Uterus (tissue), 4 donors: Measurements from ENCODE around the gene DDAH2. TPM values are rescaled to one million over a fixed set of nuclear protein-coding genes. Genes with fewer than 3 reads are reported as not detected.
A peak's percentile ranks its signal among the peaks of the same experiment; 100 is the strongest.

ENCODE experiments used
- DNase-seq, 2 donors: peaks; one replicate each; pipeline ENCODE4 v3.0.0-alpha.2; 2019 to 2020
- H3K27ac ChIP-seq, 2 donors: fragments of 200-600 bp; sonication (generic); 1 replicate in 1 of 2; 2 replicates in 1 of 2; pipeline ENCODE4 v1.5.1; 2016 to 2018
- H3K27me3 ChIP-seq, 2 donors: fragments of 200-600 bp; sonication (generic); one replicate each; pipeline ENCODE4 v1.5.1; 2018 to 2019; ENCODE audit warnings: control low read depth in 1 of 2
- H3K36me3 ChIP-seq, 2 donors: fragments of 200-600 bp; sonication (generic); one replicate each; pipeline ENCODE4 v1.5.1; 2019; ENCODE audit warnings: control low read depth in 1 of 2
- H3K4me1 ChIP-seq, 2 donors: fragments of 200-600 bp; sonication (generic); one replicate each; pipeline ENCODE4 v1.5.1; 2018 to 2019; ENCODE audit warnings: control low read depth in 1 of 2
- H3K4me3 ChIP-seq, 2 donors: fragments of 200-600 bp; sonication (generic); 1 replicate in 1 of 2; 2 replicates in 1 of 2; pipeline ENCODE4 v1.5.1; 2018 to 2019; ENCODE audit warnings: mild to moderate bottlenecking in 1 of 2
- H3K9me3 ChIP-seq, 2 donors: fragments of 200-600 bp; sonication (generic); one replicate each; pipeline ENCODE4 v1.5.1; 2019; ENCODE audit warnings: control low read depth in 1 of 2
- POLR2A ChIP-seq, 2 donors: fragments of 450-650 bp; IDR thresholded peaks; one replicate each; pipeline ENCODE4 v1.6.1; 2016; ENCODE audit warnings: antibody characterized with exemption in 2 of 2, mild to moderate bottlenecking in 1 of 2, moderate library complexity in 1 of 2
- intact Hi-C: fragments of 100-400 bp; cut with DNase I; formaldehyde crosslinking; loops from one replicate; pipeline ENCODE4 v1.15.1; 2023; ENCODE audit warnings: low total_unique reads
- total RNA-seq, 4 donors: library from RNA; depleted of rRNA in 3 of 4; stranded (reverse); fragments of >200 nt in 3 of 4; gene quantifications; one replicate each; pipeline versions ENCODE4 v1.1.0 to v1.2.4, GENCODE V29; 2014 to 2023
- TF ChIP-seq, protein P1 (sequence below), 4 experiments: fragments of 200-600 bp in 2 of 4; fragments of 450-650 bp in 2 of 4; sonication (generic) in 2 of 4; IDR thresholded peaks; one replicate each; pipeline ENCODE4 v1.5.1; 2016 to 2019; ENCODE audit warnings: antibody characterized with exemption in 4 of 4, mild to moderate bottlenecking in 2 of 4, moderate library complexity in 1 of 4
- donor health status: DM: yes; HTN: yes; CAD: no.

The DDAH2 gene
- total RNA-seq, 4 donors from 2014 or later, result 97.6 to 240 (median 158) TPM

DNA sequence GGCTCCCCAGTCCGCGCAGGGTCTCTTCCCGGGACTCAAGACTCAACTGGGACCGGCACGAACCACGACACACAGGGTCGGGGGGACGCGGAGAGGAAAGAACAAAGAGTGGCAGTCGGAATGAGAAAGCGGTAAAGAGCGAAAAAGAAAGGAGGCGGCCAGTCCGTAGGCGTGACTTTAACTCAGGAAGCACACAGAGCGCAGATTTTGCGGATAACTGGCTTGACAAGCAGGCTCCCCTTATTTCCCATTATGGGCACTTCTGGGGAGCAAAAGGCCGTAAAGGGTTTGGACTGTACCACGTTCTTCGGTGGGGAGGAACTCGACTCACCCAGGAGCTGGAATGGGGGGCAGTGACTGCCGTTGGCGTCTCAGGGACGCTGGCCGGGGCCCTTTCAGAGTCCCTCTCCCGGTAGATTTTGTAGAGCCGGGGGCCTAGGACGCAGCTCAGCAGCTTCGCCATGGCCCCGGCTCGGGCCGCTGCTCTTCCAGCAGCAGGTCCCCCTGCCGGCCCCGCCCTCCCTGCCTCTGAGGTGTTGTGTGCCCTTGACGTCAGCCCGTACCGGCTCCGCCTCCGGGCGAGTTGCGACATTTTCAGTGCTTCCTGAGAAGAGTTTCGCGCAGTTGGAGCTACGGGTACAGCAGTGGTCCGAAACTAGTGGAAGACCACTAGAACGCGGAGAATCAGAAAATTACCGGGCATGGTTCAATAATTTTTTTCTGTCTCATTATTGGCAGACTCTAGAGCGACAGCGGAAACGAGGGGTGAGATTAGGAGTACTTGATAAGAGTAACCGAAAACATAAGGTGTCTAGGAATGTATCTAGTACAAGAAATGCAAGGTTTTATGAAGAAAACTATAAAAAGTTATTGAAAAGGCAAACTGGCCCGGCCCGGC, 26.0 kb downstream of the DDAH2 start, which contains the start of gene ABHD16A:
Gene ABHD16A (minus strand): TSS at position 506 of the 898 bp plus-strand sequence. CDS start 43 bp downstream, at position 463.
- DNase-seq, result peak; percentile 99
- intact Hi-C loops, result loop anchor here (5.0 kb wide), 1 partner anchor 936 kb away; no protein-coding TSS in a partner anchor
- Histone ChIP-seq H3K9me3 (no peaks in the 10 kb centered on the region), H3K4me3 (peak within 1 kb of the TSS; percentile 79 to 82), H3K27ac (peak within 1 kb of the TSS; percentile 96 to 98), H3K36me3 (no peaks in the 10 kb centered on the region), H3K27me3 (no peaks in the 10 kb centered on the region), H3K4me1 (peaks cover 7 to 9% of the 10 kb centered on the region in 2 donors)
- TF ChIP-seq POLR2A (IDR thresholded peaks at IDR 0.05), result peak; percentile 98 to 99
- TF ChIP-seq, protein P1, sequence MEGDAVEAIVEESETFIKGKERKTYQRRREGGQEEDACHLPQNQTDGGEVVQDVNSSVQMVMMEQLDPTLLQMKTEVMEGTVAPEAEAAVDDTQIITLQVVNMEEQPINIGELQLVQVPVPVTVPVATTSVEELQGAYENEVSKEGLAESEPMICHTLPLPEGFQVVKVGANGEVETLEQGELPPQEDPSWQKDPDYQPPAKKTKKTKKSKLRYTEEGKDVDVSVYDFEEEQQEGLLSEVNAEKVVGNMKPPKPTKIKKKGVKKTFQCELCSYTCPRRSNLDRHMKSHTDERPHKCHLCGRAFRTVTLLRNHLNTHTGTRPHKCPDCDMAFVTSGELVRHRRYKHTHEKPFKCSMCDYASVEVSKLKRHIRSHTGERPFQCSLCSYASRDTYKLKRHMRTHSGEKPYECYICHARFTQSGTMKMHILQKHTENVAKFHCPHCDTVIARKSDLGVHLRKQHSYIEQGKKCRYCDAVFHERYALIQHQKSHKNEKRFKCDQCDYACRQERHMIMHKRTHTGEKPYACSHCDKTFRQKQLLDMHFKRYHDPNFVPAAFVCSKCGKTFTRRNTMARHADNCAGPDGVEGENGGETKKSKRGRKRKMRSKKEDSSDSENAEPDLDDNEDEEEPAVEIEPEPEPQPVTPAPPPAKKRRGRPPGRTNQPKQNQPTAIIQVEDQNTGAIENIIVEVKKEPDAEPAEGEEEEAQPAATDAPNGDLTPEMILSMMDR (IDR thresholded peaks at IDR 0.05), result peak; percentile 6 to 24 (median 16)

DNA sequence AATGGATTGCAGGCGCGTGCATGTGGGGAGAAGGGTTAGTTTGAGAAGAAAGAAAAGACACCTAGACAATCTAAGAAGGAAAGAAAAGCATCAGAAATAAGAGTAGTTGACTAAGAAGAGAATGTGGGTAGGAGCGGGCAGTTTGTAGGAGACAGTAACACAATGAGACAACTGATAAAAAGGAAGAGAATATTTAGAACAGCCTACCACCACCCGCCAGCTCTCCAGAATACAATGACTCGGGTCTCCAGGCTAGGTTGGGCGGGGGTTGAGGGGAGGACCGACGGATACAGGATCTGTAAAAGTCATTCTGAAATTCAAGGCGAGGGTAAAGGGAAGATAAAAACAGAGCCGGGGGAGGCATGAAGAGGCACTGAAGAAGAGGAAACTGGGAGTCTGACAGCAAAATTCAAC, 26.7 kb downstream of the DDAH2 start:
- DNase-seq, result no peak
- TF ChIP-seq, protein P1 (IDR thresholded peaks at IDR 0.05), result no peak
- TF ChIP-seq POLR2A (IDR thresholded peaks at IDR 0.05), result no peak

DNA sequence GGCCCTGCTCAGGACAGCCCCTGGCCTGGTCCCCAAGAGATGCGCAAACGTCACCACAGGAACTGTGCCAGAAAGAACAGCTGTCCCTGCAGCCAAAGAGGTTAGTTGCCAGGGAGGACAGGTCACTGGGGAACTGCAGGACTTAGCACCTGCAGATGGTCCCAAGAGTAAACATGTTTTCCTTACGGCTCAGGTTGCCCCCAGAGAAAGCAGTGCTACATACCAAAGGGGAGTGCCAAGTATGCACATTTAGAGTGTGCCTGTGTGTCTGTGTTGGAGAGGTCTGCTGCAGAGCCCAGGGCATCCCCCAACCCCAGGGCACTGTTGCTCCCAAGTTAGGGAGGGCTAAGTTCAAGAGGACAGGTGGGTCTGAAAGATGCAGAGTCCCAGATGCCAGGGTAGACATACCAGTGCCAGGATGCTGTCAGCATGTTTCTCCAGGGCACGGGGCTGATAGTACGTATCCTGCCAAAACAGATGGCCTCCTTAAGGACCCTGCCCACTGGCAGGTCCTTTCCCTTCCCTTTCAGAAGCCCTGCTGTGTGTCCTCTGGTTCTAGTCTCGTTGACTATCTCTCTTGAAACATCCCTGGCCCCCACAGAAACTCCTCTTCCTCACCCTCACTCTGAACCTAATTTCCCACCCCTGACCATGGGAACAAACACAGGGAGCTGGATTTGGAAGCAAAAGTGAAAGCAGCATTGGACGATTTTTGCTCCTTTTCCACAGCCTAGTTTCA, 27.3 kb downstream of the DDAH2 start:
- intact Hi-C loops, result loop anchor here (5.0 kb wide), 1 partner anchor 935 kb away; no protein-coding TSS in a partner anchor
- H3K4me1 ChIP-seq, result peaks cover 7 to 9% of the 10 kb centered on the region in 2 donors
- peak overlapping the region; percentile 96 to 98 for H3K27ac ChIP-seq

More for the DNA sequence above, 26.7 kb downstream of the DDAH2 start:
- no peaks in the 10 kb centered on the region for H3K27me3 ChIP-seq
- peak overlapping the region; percentile 79 to 82 for H3K4me3 ChIP-seq
- H3K9me3 ChIP-seq, result no peaks in the 10 kb centered on the region
- H3K36me3 ChIP-seq, result no peaks in the 10 kb centered on the region
- H3K27ac ChIP-seq, result peak overlapping the region; percentile 96 to 98
- intact Hi-C loops, result loop anchor here (5.0 kb wide), 1 partner anchor 935 kb away; no protein-coding TSS in a partner anchor
- H3K4me1 ChIP-seq, result peaks cover 7 to 9% of the 10 kb centered on the region in 2 donors

DNA sequence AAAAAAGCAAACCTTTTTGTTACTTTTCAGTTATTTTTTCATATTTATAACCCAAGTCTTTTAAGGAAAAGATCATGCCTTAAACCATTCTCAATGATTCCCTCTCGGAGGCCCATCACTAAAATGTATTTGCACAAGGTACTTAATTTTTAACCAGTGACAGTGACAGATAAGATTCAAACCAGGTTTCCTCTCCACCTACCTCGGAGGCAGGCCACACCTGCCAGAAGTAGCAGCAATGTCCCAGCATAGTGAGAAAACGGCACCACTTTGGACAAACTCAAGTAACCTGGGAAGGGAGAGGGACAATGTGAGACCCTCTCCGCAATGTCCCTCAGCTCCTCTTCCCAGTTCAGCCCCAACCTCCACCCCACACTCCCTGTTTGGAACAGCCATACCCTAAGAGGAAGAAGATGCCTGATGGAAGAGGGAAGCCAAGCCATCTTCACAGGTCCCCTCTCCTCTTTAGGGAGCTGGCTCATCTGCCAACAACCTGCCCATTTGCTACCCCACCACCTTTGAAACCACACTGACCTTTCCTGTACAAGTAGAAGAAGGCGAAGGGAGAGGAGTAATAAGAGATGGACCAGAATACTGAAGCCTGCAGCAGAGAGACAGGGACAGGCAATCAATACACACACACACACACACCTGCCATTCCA, 28.2 kb downstream of the DDAH2 start:
- no peak for DNase-seq
- Histone ChIP-seq H3K27me3 (no peaks in the 10 kb centered on the region), H3K36me3 (no peaks in the 10 kb centered on the region), H3K4me3 (no peak overlapping the region), H3K9me3 (no peaks in the 10 kb centered on the region), H3K27ac (peak overlapping the region in 1 of 2 donors; percentile 11), H3K4me1 (peaks cover 7 to 9% of the 10 kb centered on the region in 2 donors)
- intact Hi-C loops, result loop anchor here (5.0 kb wide), 1 partner anchor 934 kb away; no protein-coding TSS in a partner anchor
- TF ChIP-seq, protein P1 (IDR thresholded peaks at IDR 0.05), result no peak
- TF ChIP-seq POLR2A (IDR thresholded peaks at IDR 0.05), result no peak

More for the DNA sequence above, 27.3 kb downstream of the DDAH2 start:
- no peak for DNase-seq
- Histone ChIP-seq H3K4me3 (peak overlapping the region; percentile 79 to 82), H3K9me3 (no peaks in the 10 kb centered on the region), H3K36me3 (no peaks in the 10 kb centered on the region), H3K27me3 (no peaks in the 10 kb centered on the region)
- TF ChIP-seq, protein P1 (IDR thresholded peaks at IDR 0.05), result no peak
- TF ChIP-seq POLR2A (IDR thresholded peaks at IDR 0.05), result no peak
